K562 (cell line): ENCODE data around the gene ACP5.

ENCODE experiments used
- OTX1 ChIP-seq: fragments of 450-650 bp; formaldehyde crosslinking; IDR thresholded peaks from 2 replicates; pipeline ENCODE4 v1.4.0; 2022; ENCODE audit warnings: mild to moderate bottlenecking
- PRMT5 ChIP-seq: sonication (generic); formaldehyde crosslinking; IDR thresholded peaks from 2 replicates; pipeline ENCODE4 v1.5.0; 2020; ENCODE audit warnings: missing genetic modification reagents

DNA sequence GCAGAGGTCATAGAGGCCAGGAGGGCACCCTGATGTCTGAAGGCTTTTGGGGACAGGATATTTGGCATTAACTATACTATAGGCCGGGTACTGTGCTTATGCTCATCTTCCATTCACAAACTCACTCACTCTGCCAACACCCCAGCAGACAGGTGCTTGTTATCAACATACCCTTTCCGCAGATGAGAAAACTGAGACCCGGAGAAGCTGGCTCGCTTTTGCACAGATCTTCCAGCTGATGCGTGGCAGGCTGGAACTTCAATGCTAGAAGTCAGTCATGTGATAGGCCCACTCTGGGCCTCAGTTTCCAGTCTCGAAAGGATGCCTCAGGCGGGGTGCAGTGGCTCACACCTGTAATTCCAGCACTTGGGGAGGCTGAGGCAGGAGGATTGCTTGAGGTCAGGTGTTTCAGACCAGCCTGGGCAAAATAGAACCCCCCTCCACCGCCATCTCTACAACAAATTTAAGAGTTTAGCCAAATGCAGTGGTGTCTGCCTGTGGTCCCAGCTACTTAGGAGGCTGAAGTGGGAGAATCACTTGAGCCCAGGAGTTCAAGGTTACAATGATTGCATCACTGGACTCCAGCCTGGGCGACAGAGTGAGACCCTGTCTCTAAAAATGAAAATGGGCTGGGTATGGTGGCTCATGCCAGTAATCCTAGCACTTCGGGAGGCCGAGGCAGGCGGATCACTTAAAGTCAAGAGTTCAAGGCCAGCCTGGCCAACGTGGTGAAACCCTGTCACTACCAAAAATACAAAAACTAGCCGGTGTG is 29.3 kb downstream of the ACP5 start:
- TF ChIP-seq PRMT5 (CRISPR knock-in tag), result no peak
- TF ChIP-seq OTX1 (CRISPR knock-in tag), result no peak
